Measurements from ENCODE around the gene POFUT1.
"Not testable (repeated sequence)": the region's sequence is repeated elsewhere in the genome, so short reads cannot be mapped to it uniquely, and the experiment has no call there.

POFUT1 gene

DNA sequence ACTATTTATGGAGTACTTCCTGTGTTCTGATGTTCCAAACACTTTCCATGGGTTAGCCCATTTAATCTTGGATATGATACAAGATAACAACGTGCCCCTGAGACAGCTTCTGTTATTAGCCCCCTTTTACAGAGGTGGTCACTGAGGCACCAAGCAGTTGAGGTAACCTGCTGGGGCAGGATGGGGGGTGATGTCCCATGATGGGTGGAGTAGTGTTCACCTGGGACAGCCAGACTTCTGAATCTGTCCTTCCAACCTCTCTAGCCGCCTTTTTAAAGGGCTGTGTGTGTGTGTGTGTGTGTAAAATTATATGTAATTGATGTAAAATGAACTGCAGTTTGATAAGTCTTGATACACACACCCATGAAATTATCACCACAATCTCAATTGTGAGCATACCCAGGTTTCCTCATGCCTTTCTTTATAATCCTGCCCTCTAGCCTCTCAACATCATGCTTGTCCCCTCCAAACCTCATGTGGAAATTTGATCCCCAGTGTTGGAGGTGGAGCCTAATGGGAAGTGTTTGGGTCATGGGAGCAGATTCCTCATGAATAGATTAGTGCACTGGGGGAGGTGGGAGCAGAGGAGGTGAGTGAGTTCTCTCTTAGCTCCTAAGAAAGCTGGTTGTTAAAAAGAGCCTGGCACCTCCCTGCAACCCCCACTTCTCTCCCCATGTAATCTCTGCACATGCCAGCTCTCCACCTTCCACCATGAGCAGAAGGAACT is 39.3 kb upstream of the POFUT1 start:
- no peaks in the 10 kb centered on the region for H3K27me3 ChIP-seq (ENCODE audit: control insufficient read depth, insufficient read depth, low read length)
- H3K4me3 ChIP-seq (ENCODE audit: low read length): no peak overlapping the region
- no peaks in the 10 kb centered on the region for H3K9me3 ChIP-seq (replicated peaks; ENCODE audit: low read length)
- H3K4me1 ChIP-seq (ENCODE audit: control insufficient read depth, insufficient read depth, low read length): no peaks in the 10 kb centered on the region
- H3K36me3 ChIP-seq (ENCODE audit: insufficient read depth, low read length): peaks cover 34% of the 10 kb centered on the region
- no peak overlapping the region for H3K9ac ChIP-seq (ENCODE audit: low read depth, low read length)
- H3K4me2 ChIP-seq (ENCODE audit: low read length): no peak overlapping the region

DNA sequence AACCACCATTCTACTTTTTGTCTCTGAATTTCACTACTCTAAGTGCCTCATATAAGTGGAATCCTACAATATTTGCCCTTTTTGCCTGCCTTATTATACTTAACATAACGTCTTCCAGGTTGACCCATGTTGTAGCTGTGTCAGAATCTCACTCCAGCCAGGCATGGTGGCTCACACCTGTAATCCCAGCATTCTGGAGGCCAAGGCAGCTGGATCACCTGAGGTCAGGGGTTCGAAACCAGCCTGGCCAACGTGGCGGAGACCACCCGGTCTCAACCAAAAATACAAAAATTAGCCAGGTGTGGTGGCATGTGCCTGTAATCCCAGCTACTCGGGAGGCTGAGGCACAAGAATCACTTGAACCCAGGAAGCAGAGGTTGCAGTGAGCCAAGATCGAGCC is 30.0 kb upstream of the POFUT1 start:
- H3K9me3 ChIP-seq (replicated peaks; ENCODE audit: low read length); H3K4me3 ChIP-seq (ENCODE audit: low read length); H3K4me2 ChIP-seq (ENCODE audit: low read length); H3K36me3 ChIP-seq (ENCODE audit: insufficient read depth, low read length); H3K4me1 ChIP-seq (ENCODE audit: control insufficient read depth, insufficient read depth, low read length); H3K9ac ChIP-seq (ENCODE audit: low read depth, low read length); H3K27me3 ChIP-seq (ENCODE audit: control insufficient read depth, insufficient read depth, low read length): not testable (repeated sequence)

DNA sequence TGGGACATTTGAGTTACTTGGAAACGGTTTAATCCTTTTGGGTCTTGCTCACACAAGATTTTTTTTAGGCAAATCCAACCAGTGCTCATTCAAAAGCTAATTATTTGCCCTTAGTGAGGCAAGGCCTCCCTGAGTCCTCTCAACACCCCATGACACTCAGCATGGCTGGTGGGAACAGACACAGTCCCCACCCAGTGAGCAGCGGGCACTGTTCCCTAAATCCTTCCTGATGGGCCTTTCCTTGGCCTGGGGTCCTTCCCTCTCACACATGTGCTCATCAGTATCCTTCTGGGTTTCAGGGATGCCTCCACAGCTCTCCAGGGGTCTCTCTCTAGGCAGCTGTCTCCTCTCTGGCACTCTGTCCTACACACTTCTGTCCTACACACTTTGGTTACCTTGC is 28.2 kb upstream of the POFUT1 start:
- H3K4me2 ChIP-seq (ENCODE audit: low read length): no peak overlapping the region
- H3K4me1 ChIP-seq (ENCODE audit: control insufficient read depth, insufficient read depth, low read length): no peaks in the 10 kb centered on the region
- H3K27me3 ChIP-seq (ENCODE audit: control insufficient read depth, insufficient read depth, low read length): no peaks in the 10 kb centered on the region
- H3K36me3 ChIP-seq (ENCODE audit: insufficient read depth, low read length): no peaks in the 10 kb centered on the region
- H3K4me3 ChIP-seq (ENCODE audit: low read length): no peak overlapping the region
- no peak overlapping the region for H3K9ac ChIP-seq (ENCODE audit: low read depth, low read length)
- no peaks in the 10 kb centered on the region for H3K9me3 ChIP-seq (replicated peaks; ENCODE audit: low read length)

DNA sequence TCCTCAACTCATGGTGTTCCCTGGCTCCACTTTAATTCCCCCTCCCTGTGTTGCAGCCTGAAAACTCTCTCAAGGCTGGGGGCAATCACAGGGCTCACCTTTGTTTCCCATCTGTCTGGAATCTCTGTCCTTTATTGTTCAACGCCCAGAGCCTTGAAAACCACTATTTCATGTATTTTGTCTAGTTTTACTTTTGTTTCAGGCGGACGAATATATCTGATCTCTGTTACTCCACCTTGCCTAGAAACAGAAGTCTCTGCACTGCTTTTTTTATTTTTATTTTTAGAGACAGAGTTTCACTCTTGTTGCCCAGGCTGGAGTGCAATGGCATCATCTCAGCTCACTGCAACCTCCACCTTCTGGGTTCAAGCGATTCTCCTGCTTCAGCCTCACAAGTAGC is 27.7 kb upstream of the POFUT1 start:
- H3K4me2 ChIP-seq (ENCODE audit: low read length): no peak overlapping the region
- H3K9ac ChIP-seq (ENCODE audit: low read depth, low read length): no peak overlapping the region
- H3K36me3 ChIP-seq (ENCODE audit: insufficient read depth, low read length): no peaks in the 10 kb centered on the region
- H3K27me3 ChIP-seq (ENCODE audit: control insufficient read depth, insufficient read depth, low read length): no peaks in the 10 kb centered on the region
- H3K4me3 ChIP-seq (ENCODE audit: low read length): no peak overlapping the region
- H3K4me1 ChIP-seq (ENCODE audit: control insufficient read depth, insufficient read depth, low read length): no peaks in the 10 kb centered on the region
- H3K9me3 ChIP-seq (replicated peaks; ENCODE audit: low read length): no peaks in the 10 kb centered on the region

DNA sequence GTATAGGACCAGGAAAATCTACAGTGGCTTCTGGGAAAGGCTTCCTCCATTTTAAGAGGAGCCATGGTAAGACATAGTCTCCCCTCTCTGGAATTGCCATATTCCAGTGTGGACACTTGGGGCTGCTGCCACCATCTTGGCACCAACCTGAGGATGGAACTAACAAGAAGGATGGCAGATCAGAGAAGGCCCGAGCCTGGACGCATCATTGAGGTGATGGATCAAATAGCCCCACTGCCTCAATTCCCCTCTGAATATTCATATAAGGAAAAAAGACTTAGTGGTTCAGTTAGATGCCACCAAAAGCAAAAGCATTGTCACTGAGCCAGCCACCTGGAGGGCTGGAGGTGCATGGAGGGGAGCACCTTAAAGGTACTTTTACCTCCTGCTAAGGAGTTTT is 26.1 kb upstream of the POFUT1 start:
- Histone ChIP-seq H3K9ac (ENCODE audit: low read depth, low read length) (no peak overlapping the region), H3K4me2 (ENCODE audit: low read length) (no peak overlapping the region), H3K36me3 (ENCODE audit: insufficient read depth, low read length) (no peaks in the 10 kb centered on the region), H3K4me1 (ENCODE audit: control insufficient read depth, insufficient read depth, low read length) (no peaks in the 10 kb centered on the region), H3K27me3 (ENCODE audit: control insufficient read depth, insufficient read depth, low read length) (no peaks in the 10 kb centered on the region), H3K4me3 (ENCODE audit: low read length) (no peak overlapping the region), H3K9me3 (replicated peaks; ENCODE audit: low read length) (no peaks in the 10 kb centered on the region)

DNA sequence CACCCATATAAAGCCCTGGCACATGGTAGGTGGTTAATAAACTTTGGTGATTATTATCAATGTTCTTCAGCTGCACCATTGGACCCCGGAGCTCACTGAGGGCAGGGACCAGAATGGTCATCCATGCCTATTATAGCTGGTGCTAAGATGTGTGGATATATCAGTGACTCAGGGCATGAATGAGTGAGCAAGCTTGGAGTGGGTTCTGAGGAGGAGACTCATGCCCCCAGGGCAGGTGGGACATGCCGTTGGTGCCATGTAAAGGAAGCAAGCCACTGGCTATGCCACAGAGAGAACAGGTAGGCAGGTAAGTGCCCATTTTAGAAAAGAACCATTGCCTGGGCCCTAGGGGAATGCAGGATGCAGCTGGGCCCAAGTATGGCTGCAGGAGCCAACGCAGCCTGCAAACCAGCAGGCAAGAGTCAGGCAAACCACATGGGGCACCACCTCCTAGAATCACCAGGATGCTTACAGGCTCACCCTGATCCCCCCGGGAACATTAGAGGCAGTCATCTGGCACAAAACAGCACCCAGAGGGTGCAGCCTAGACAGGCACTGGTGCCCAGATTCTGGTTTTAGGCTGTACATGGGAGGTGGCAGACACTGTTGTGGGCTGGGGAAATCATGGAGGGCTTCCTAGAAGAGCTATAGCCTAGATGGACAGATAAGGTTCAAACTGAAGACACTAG is 23.6 kb upstream of the POFUT1 start:
- Histone ChIP-seq H3K9me3 (replicated peaks; ENCODE audit: low read length) (no peaks in the 10 kb centered on the region), H3K4me2 (ENCODE audit: low read length) (no peak overlapping the region), H3K4me1 (ENCODE audit: control insufficient read depth, insufficient read depth, low read length) (peaks cover under 1% of the 10 kb centered on the region), H3K4me3 (ENCODE audit: low read length) (no peak overlapping the region), H3K9ac (ENCODE audit: low read depth, low read length) (no peak overlapping the region), H3K27me3 (ENCODE audit: control insufficient read depth, insufficient read depth, low read length) (no peaks in the 10 kb centered on the region), H3K36me3 (ENCODE audit: insufficient read depth, low read length) (no peaks in the 10 kb centered on the region)

DNA sequence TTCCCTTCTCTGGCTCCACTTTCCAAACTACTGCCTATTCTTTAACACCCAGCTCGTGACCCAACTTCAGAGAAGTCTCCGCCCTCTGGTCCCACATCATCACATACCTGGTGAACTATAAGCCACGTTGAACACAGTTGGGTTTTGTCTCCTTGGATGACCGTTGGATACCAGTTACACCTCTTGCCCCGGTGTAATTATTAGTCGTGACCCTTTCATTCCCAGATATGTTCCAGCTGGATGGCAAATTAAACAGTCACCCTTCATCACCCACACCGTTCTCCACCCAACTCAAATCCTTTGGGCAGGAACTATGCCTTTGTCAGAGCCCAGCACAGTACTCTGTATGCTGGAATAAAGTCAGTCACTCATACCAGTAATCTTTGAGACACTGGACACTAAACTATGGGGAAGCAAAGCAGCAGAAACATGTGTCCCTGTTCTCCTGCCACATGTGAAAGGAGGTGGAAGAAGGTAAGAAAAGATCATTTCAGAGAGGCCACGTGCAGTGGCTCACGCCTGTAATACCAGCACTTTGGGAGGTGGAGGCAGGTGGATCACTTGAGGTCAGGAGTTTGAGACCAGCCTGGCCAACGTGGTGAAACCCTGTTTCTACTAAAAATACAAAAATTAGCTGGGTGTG is 22.6 kb upstream of the POFUT1 start:
- no peak overlapping the region for H3K4me3 ChIP-seq (ENCODE audit: low read length)
- H3K9ac ChIP-seq (ENCODE audit: low read depth, low read length): no peak overlapping the region
- H3K4me2 ChIP-seq (ENCODE audit: low read length): no peak overlapping the region
- H3K4me1 ChIP-seq (ENCODE audit: control insufficient read depth, insufficient read depth, low read length): peaks cover 8% of the 10 kb centered on the region
- H3K9me3 ChIP-seq (replicated peaks; ENCODE audit: low read length): no peaks in the 10 kb centered on the region
- no peaks in the 10 kb centered on the region for H3K36me3 ChIP-seq (ENCODE audit: insufficient read depth, low read length)
- no peaks in the 10 kb centered on the region for H3K27me3 ChIP-seq (ENCODE audit: control insufficient read depth, insufficient read depth, low read length)

DNA sequence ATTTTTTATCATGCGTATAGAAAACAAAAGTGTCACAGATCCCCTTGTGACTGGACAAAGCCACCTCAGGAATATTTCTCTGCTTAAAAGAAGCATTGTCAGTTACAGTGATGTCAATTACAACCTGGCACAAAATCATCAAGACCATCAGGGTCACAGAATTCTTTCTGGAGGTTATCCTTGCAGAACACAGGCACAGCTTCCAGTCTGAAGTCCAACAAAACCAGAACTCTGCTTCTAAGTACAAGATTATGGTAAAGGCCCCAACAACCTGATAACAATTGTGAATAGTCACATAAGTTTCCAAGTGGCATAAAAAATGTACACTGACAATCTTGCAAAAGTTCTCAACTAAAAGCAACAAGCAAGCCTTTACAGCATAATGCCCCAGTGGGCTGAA is 21.2 kb upstream of the POFUT1 start:
- Histone ChIP-seq H3K9me3 (replicated peaks; ENCODE audit: low read length) (no peaks in the 10 kb centered on the region), H3K4me1 (ENCODE audit: control insufficient read depth, insufficient read depth, low read length) (peaks cover 12% of the 10 kb centered on the region), H3K9ac (ENCODE audit: low read depth, low read length) (no peak overlapping the region), H3K36me3 (ENCODE audit: insufficient read depth, low read length) (no peaks in the 10 kb centered on the region), H3K4me3 (ENCODE audit: low read length) (no peak overlapping the region), H3K27me3 (ENCODE audit: control insufficient read depth, insufficient read depth, low read length) (no peaks in the 10 kb centered on the region), H3K4me2 (ENCODE audit: low read length) (no peak overlapping the region)

DNA sequence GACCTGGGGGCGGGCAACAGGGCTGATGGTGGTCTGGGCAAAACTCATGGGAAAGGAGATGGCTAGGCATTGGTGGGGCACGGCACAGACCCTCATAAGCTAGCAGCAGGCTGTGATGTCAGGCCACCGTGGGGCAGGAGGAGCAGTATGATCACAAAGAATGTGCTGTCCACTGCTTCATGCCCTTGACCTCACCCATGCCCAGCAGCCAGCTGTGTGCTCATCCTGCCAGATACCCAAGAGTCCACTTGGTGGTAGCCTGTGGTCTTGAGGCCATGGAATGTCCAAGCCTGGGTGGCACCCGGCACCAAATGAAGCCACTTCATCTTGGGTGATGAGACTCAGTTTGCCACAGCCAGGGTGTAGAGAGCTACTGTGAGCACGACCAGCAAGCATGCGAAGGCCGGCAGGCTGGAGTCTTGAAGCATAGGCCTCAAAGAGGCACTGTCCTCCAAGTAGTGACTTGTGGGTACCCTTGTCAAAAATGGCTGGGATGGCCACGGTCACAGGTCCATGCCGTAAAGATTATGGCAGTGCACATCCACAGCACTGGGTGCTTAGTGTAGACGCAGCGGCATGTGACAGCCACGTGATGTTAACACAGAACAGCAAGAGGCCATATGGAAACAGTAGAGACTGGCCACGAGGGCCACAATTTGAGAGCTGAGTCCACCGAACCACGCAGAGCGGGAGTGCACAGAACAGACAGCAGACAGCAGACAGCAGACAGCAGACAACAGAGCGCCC is 19.1 kb upstream of the POFUT1 start:
- peak overlapping the region; percentile 89 for H3K4me2 ChIP-seq (ENCODE audit: low read length)
- no peak overlapping the region for H3K4me3 ChIP-seq (ENCODE audit: low read length)

DNA sequence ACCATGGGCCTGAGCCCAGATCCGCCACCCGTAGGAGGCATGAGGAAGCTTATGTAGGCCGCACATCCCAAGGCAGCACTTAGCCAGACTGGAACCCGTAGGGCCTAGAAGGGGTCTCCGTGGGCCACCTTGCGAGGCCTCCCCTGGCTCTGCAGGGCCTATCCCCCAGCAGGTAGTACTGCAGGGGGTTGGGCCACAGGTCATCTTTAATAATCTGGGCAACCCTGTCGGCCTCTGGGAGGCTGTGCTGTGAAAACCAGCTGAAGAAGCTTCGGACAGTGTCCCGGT is 18.6 kb upstream of the POFUT1 start:
- H3K36me3 ChIP-seq (ENCODE audit: insufficient read depth, low read length): peaks cover 4% of the 10 kb centered on the region
- peak overlapping the region; percentile 92 for H3K9ac ChIP-seq (ENCODE audit: low read depth, low read length)
- H3K27me3 ChIP-seq (ENCODE audit: control insufficient read depth, insufficient read depth, low read length): no peaks in the 10 kb centered on the region
- H3K4me1 ChIP-seq (ENCODE audit: control insufficient read depth, insufficient read depth, low read length): peaks cover 12% of the 10 kb centered on the region
- peak overlapping the region; percentile 77 for H3K4me3 ChIP-seq (ENCODE audit: low read length)
- no peaks in the 10 kb centered on the region for H3K9me3 ChIP-seq (replicated peaks; ENCODE audit: low read length)
- H3K4me2 ChIP-seq (ENCODE audit: low read length): peak overlapping the region; percentile 89

More for the DNA sequence above, 19.1 kb upstream of the POFUT1 start:
- peaks cover 12% of the 10 kb centered on the region for H3K4me1 ChIP-seq (ENCODE audit: control insufficient read depth, insufficient read depth, low read length)
- peaks cover 4% of the 10 kb centered on the region for H3K36me3 ChIP-seq (ENCODE audit: insufficient read depth, low read length)
- no peaks in the 10 kb centered on the region for H3K9me3 ChIP-seq (replicated peaks; ENCODE audit: low read length)
- H3K27me3 ChIP-seq (ENCODE audit: control insufficient read depth, insufficient read depth, low read length): no peaks in the 10 kb centered on the region
- H3K9ac ChIP-seq (ENCODE audit: low read depth, low read length): no peak overlapping the region

DNA sequence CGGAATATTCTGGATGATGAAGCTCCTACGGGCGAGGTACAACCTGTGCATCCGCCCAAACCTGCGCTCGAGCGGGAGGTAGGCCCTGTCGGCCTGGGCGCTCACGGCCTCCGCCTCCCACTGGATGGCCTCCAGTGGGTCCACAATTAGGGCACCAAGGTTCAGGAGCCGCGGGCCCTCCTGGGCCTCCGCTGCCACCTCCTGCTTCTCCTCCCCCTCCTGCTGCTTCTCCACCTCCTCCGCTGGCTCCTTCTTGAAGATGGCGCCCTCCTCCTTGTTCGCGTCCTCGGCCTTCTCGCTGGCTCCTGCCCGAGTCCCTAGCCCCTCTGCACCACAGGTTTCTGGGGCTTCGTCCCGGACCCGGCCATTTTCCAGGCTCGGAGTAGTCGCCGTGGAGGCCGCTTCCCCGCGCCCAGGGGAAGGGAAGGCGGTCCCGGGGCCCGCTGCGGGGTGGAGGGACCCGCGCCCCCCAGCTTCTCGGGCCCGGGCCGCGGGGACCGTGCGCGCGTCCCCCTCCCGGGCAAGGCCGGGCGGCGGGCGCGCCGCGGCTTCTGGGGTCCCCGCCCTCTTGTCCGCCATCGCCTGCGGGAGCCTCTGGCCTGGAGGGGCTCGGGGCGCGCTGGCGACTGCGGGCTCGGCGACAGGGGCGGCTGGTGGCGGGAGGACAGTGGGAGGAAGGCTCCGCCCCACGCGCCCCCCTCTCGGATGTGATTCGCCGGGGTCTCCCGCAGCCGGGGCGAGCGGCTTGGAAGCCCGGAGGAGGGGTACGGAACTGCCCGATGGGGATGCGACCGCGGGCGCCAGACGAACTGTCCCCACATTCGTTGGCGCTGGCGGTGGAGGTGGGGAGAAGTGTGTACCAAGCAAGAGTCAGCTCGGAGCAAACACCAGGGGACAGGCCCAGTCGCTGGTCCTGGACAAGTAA is 17.7 kb upstream of the POFUT1 start:
- Histone ChIP-seq H3K9me3 (replicated peaks; ENCODE audit: low read length) (no peaks in the 10 kb centered on the region), H3K4me1 (ENCODE audit: control insufficient read depth, insufficient read depth, low read length) (peaks cover 12% of the 10 kb centered on the region), H3K4me3 (ENCODE audit: low read length) (peak overlapping the region; percentile 77), H3K4me2 (ENCODE audit: low read length) (peak overlapping the region; percentile 89), H3K36me3 (ENCODE audit: insufficient read depth, low read length) (peaks cover 6% of the 10 kb centered on the region), H3K27me3 (ENCODE audit: control insufficient read depth, insufficient read depth, low read length) (no peaks in the 10 kb centered on the region), H3K9ac (ENCODE audit: low read depth, low read length) (peak overlapping the region; percentile 92)

Measured in skeletal muscle satellite cell (primary cell).